ENCODE measurements around the gene PDLIM5.

Gene PDLIM5

DNA sequence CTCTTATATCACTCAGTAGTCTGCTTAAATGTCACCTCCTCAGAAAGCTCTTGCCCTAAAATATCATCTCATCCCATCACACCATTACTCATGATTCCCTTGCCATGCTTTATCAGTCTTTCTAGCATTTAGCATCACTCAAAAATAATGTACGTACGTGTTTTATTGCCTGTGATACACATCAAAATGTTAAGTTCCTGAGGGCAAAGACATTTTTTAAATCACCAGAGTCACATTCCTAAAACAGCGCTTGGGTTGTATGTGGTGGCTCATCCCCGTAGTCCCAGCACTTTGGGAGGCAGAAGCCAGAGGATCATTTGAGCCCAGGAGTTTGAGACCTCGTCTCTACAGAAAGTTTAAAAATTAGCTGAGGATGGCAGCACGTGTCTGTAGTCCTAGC is 21.3 kb upstream of the PDLIM5 start:
- no peak for DNase-seq

DNA sequence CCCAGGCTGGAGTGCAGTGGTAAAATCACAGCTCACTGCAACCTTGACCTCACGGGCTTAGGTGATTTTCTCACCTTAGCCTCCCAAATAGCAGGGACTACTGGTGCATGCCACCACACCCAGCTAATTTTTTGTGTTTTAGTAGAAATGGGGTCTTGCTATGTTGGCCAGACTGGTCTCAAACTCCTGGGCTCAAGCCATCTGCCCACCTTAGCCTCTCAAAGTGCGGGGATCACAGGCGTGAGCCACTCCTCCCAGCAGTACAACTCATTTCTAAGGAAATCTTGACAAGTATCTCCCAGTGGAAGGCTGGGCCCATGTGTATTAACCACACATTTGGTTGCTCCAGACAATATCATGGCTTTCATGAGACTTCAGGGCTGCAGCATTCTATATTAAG is 20.4 kb upstream of the PDLIM5 start:
- no peak for DNase-seq

DNA sequence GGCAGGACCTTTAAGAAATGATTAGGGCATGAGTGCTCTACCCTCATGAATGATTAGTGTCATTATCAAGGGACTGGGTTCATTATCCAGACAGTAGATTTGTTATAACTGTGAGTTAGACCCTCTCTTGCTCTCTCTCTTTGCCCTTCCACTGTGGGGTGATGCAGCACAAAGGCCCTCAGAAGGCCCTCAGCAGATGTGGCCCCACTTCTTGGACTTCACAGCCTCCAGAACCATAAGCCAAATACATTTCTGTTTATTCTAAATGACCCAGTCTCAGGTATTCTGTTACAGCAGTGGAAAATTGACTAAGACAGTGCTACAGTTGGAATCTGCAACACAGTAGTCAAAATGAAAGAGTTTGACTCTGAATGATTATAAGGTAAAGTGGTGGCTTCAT is 17.2 kb upstream of the PDLIM5 start:
- DNase-seq = no peak

DNA sequence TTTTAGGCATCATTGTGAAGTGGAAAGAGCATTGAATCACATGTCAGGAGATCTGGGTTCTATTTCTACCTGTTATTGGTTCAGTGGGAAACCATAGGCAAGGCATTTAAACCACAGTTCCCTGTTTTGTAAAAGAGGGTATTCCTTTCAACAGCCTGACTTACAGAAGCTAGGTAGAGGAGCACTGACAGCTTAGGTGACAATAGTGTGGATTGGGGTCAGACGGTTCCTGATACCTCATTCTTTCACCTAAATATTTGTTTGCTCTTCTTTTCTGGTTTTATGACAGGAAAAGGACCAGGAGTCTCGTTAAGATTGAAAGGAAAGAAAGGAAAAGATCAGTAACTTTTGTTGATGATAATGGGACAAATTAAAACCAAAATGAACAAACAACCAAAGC is 15.9 kb upstream of the PDLIM5 start:
- DNase-seq = no peak

DNA sequence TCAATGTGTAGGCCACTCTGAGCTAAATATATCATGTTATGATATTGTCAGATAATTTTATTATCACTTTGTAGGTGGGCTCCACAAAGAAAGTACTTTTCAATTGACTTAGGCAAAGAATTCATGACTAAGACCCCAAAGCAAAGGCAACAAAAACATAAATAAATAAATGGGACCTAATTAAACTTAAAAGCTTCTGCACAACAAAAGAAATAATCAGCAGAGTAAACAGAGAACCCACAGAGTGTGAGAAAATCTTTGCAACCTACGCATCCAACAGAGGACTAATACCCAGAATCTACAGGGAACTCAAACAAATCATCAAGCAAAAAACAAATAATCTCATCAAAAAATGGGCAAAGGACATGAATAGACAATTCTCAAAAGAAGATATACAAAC is 15.2 kb upstream of the PDLIM5 start:
- no peak for DNase-seq

DNA sequence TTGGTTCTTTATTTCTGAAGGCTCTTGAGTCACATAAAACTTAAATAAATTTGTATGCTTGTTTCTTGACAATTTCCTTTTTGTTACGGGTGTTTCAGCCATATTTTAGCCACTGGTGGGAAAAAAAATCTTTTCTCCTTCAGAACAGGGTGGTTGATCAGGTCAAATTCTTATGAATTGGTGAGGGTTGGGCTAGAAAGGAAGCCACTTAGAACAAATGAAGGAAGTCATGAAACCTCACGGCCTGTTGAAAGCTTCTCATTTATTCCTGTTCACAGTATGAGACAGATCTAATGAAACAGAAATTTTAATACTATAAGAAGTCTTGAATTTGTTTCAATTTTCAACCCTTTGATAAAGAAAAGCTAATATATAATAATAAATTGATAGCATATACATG is 12.1 kb upstream of the PDLIM5 start:
- DNase-seq = no peak

DNA sequence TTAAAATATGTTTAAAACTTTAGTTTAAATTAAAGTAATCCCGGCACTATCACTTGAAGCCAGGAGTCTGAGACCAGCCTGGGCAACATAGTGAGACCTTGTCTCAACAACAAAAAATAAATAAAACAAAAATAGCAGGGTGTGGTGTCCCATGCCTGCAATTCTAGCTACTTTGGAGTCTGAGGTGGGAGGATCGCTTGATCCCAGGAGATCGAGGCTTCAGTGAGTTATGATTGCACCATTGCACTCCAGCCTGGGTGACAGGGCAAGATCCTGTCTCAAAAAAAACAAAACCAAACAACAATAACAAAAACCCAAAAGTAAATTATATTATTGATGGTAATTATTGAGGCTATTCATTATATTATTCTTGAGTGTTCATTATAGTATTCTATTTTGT is 9.9 kb upstream of the PDLIM5 start:
- DNase-seq = no peak

DNA sequence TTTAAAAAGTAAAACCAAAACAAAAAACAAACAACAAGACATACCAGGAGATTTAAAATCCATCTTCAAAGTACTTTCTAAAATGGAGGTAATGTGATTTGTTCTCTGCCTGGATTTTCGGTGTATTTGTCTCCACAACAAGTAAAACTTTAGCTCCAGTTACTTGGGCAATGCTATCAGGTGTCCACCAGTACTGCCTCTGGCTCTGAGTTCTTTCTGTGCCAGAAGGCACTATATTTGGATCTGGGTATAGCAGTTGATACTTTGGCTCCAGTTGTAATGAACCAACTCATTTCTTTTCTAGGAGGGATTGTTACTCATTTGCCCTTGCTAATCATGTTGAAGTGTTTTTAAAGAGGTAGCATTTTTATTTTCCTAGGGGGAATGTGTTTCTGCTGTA is 9.5 kb upstream of the PDLIM5 start:
- DNase-seq = no peak

DNA sequence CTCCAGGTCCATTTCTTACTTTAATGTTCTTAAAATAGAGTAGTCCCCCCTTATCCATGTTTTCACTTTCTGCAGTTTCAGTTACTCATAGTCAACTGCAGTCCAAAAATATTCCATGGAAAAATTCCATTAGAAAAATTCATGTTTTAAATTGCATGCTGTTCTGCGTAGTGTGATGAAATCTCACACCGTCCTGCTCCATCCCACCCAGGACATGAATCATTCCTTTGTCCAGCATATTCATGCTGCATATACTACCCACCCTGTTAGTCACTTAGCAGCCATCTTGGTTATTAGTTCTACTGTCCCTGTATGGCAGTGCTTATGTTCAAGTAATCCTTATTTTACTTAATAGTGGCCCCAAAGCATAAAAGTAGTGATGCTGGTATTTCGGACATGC is 5.4 kb upstream of the PDLIM5 start:
- no peak for DNase-seq

DNA sequence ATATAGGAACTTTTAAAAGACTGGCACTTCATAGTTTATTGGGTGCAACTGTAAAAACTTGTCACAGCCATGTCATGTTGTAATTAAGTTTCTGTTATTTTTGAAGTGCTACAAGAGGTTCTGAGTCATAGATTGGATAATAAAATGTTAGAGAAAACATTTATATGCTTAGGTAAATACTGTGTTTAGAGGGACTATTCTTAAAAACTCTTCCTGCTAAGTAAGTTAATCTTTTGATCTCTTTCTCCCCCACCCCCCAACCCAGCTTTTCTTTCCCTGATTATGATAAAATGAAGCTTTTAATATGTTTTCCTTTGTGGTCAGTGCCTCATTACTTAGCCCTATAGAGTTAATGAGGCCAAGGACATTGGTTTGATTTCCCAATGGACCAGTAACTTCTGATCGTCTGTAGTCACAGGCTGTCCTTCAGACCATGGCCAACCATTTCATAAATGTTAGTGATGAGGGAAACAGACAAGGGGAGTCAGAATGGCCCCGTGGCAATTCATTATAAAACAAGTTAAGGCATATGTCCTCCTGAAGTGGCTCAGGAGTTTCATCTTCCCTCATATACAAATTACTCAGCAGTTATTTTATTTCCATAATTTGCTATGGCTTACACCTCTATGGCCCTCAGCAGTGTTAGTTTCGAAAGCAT is 3.9 kb upstream of the PDLIM5 start:
- no peak for DNase-seq

DNA sequence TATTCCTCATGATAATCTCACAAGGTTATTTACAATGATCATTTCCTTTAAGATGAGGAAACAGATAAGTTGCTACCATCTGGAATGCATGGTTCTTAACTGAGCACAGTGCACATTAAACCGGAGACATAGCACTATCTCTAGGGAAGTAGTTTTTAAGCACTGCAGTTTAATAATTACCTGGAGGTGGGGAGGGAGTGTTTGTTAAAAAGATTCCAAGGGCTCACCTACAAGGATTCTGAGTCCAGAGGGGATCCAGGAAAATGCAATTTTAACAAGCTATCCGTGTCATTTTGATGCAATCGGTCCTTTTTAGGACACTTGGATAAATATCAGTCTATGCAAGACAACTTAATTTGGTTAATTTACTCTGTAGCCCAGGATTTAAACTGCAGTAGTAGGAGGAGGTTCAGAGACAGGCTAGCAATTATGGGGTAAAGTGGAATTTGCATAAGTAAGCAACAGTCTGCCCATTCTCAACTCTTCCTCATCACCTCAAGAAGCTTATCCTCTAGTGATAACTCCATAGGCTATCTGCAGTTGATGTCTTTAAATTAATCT is 2.8 kb upstream of the PDLIM5 start:
- no peak for DNase-seq

DNA sequence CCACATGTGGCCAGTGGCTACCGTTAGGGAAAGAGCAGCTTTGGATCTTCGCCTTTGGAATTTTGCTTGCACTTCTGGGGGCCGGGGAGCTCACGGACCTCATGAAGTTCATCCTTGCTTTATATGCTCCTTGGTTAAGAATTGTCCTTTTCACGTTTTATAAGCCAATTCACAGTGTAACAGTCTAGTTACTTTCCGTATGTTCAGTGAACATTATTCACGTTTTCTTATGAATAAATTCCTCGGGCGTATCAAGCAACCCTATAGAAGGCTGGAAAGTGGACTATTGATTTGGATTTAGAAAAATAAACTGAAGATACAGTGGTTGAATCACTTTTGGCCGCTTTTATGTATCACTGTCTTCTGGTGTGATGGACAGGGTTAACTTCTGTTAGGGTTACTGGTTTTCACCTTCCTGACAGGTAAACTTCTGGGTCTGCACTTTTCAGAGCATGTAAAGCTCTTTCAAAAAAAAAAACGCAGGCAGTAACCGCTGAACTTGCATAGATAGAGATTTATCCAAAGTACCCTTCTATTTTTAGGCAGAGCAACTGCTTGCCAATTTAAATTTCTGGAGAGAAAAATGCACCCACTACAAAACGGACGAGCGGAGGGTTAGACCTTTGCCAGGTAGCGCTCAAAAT is 569 bp upstream of the PDLIM5 start:
- no peak for DNase-seq

DNA sequence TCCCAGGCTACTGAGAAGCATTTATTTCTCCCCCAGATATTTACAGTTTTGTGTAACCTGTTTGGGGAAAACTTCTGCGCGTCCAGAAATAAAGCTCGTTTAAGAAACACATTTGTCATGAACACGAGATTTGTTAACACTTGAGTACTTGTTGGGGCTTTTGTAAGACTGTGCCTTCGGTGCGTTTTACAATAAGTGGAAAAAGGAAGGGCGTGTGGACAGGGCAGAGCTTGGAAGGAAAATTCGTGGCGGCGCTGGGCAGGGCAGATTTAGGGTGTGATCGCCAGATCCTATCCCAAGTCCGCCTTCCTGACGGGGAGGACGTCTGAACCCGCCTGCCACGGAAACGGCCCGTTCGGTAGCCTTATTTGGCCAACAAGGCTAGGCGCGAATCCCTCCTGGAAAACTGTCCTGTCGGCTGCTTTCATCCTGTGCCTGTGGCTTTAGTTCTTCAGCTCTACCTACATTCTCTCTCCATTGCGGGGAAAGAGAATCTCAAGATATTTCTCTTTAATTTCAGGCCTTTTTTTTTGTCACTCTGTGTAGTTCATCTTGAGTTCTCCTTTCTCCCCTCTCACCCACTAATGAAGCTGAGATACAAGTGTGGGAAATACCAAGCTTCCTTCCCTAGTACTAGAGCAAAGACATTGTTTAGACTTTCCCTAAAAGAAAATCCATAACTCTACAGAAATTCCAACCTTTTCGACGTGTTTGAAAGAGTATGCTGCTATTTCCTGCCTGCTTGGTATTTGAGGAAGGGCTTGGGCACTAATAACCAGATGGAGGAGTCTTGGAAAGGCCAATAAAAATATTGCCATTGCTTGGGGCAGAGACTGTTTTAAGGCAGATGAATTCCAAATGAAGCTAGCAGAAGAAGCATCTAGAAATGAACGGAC is 982 bp downstream of the PDLIM5 start:
- DNase-seq = no peak

DNA sequence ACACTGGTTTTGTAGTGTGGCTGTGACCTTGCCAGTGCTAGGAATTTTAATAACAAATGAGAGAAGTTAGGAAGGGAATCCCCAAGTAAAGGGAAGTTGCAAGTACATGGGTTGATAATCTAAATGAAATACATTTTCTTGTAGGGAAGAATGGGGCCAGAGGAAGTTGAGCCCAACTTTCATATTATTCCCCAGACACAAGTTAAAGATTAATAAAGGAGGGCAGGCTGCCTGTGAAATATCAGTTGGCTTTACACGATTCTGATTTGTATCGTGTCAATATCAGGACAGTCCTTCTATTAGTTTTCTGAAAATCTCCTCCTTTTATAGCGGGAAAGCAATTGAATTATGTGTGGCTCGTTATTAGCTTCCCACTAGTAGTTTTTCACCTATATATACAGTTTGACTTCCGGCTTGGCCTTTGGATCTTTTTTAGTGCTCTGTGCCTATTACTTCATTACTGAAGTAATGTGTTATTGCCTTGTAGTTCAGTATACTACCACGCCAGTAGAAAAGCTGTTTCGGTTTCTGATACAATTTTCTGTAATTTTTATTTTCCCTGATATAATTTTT is 1.7 kb downstream of the PDLIM5 start:
- DNase-seq = no peak

DNA sequence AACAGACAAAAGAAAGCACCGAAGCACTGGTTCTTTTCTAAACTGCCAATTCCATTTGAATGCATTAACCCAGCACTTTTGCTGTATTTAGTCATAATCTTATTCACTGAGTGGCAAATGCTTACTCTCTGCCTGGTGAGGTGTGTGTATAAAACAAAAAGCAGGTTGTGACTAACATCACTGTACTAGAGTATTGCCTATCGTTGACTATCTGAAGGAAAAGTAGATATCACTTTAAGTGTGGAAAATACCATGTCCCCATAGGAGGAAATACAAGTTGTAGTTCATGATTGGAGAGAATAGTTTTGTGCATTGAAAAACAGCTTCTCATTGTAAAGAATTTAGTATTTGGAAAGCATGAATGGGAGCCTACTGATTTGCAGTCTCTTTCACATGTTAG is 2.7 kb downstream of the PDLIM5 start:
- no peak for DNase-seq

DNA sequence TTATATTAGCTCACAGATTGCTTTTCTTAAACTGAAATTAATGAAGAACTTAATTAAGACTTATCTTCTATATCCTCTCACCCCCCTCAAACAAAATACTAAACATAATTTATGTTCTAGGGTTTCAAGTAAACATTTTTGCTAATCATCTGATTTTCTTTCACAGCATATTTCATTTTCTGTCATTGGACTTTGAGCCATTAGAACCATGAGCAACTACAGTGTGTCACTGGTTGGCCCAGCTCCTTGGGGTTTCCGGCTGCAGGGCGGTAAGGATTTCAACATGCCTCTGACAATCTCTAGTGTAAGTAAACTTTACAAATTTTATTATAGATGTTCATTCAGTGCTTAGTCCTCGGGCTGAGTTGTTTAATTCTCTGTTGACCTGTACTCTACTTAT is 3.3 kb downstream of the PDLIM5 start:
- no peak for DNase-seq

DNA sequence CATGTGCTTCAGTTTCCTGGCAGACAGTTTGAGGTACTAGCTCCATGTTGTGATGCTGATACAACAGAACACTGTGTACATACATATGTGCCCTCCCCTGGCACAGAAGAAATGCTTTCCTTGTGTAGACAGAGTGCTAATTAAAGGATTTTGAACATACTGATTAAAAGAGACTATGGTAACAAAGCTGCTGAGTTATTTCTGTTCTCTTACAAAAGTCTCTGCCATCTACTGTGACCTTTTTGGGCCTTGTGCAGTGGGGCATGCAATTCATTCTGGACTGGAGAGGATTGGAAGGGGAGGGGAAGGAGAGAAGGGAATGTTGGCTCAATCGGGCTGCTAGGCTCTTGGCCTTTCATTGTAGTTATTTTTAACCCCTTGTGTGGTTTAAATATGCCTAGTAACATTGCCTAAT is 6.0 kb downstream of the PDLIM5 start:
- no peak for DNase-seq

DNA sequence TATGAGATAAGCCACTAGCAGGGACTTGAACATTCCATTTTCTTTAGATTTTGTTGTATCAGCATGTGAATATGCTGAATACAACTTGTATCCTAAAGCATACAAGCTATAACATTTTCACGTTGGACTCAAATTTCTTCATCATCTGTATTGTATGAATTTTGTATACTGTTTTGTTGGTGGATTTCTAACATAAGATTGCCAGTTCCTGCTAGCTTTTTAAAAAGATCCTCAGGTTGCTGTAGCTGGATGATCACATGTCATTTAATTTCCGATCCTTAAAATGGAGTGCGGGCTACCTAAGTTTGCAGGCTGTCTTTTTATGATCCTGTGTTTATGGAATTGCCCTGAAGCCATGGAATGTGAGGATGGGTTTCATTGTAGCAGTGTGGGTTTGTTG is 6.9 kb downstream of the PDLIM5 start:
- DNase-seq = no peak

DNA sequence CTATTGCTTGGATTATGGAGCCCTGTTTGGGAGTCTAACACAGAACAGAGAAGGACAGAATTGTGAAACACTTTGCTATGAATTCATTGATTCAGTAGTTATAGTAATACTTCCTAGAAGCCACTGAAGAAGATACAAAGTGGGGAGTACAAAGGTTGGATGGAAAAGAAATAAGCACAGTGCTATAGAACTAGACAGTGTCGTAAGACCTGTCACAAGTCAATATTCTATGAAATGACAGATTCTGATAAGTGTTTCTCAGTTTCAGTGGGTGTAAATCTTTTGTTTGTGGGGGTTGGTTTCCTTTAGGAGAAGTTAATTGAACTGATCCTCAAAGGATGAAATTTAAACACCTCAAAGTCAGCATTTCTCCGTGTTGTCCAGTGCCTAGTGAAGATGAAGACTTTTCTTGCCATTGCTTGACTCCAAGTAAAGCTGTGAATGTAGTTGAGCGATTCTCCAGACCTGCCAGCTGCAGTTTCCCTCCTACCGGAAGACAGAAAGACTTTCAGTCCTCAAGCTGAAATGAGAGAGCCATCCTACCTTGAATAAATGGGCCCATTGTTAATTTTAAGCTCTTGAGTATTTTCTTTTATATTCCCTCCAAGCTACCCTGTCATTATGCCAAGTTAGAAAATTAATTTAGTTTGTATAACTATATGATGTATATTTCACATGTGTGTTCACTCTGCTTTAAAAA is 7.9 kb downstream of the PDLIM5 start:
- no peak for DNase-seq

DNA sequence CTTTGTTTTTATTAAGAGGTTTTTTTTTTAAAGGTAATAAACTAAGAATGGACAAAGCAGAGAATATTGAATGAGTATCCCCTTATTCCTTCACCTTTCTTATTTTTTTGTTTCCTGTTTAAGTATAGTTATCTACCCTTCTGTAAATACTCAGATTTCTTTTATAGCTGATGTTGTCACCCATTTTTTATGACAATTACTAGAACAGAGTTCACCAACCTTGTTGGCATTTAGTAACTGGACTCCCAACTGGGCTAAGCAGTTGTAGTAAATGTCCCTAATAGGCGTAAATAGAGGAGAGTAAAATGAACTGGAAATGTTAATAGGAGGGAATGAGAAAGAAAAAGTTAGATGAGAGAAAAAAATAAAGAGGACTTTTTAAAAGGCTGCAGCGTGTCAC is 9.8 kb downstream of the PDLIM5 start:
- no peak for DNase-seq

DNA sequence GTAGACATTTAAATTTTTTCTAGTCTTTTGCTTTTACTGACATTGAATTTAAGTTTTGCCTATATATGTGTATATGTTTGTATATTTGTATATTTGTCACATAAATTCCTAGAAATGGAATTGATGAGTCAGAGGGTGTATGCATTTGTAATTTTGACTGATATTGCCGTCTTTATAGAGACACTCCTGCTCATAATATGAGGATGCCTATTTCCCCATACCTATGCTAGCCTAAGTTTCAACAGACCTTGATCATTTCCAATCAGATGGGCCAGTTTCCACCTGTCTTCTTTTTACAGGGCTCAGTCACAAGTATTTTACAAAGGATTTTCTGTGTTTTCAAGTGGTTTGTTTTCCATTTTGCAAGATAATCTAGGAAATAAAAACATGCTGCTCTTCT is 10.8 kb downstream of the PDLIM5 start:
- no peak for DNase-seq

DNA sequence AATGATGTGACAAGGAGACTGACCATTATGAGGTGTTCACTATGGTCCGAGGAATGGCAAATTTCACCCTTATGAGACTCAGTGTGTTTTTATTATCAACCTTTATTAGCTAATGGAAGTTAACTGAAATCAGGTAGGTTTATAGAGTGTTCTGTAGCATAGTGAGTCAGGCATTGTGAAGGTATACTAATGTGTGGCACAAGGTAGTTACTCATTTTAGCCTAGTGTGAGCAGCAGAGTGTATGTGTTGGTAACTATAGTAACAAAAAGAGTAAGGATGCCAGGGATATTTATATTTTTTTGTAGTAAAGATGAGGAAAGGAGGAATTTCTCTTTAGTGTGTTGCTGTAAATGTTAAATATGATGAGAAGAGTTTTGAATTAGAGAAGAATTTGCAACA is 12.0 kb downstream of the PDLIM5 start:
- DNase-seq = no peak

DNA sequence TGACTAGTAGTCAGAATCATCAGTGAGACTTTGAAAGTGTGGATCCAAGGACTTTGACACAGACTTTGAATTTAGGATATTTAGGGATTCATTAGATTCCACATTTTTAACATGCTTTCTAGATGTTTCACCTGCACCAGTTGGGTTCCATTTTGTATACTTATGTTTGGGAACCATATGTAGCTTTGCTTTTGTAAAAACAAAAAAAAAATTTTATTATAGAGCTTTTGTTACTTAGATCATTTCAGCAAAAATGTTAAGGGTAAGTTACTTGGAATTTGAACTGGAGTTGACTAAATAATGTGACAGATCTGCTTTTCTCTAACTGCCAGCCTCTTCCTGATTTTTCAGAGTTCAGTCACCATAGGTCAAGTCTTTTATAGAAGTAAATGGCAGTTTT is 14.6 kb downstream of the PDLIM5 start:
- no peak for DNase-seq
